Testis (tissue), 3 donors: Measurements from ENCODE around the gene MPC1. TPM values are rescaled to one million over a fixed set of nuclear protein-coding genes. Genes with fewer than 3 reads are reported as not detected.
"Not testable (repeated sequence)": the region's sequence is repeated elsewhere in the genome, so short reads cannot be mapped to it uniquely, and the experiment has no call there.

Experiments used
- DNase-seq: peaks from one replicate; pipeline ENCODE4 v3.0.0-alpha.2; 2019
- H3K27ac ChIP-seq, 2 donors: fragments of 200-600 bp; sonication (generic); one replicate each; pipeline ENCODE4 v1.5.1; 2019
- H3K27me3 ChIP-seq: fragments of 200-600 bp; sonication (generic); one replicate; pipeline ENCODE4 v1.5.1; 2019
- H3K36me3 ChIP-seq: fragments of 200-600 bp; sonication (generic); one replicate; pipeline ENCODE4 v1.5.1; 2017; ENCODE audit warnings: low read depth; ENCODE audit errors: missing control alignments
- H3K4me1 ChIP-seq: fragments of 200-600 bp; sonication (generic); one replicate; pipeline ENCODE4 v1.5.1; 2019
- H3K4me3 ChIP-seq, 2 donors: fragments of 200-600 bp; sonication (generic); one replicate each; pipeline ENCODE4 v1.5.1; 2017 to 2019
- H3K9me3 ChIP-seq: fragments of 200-600 bp; sonication (generic); one replicate; pipeline ENCODE4 v1.5.1; 2017
- CTCF ChIP-seq, 3 experiments: fragments of 450-650 bp in 2 of 3; fragments of 200-600 bp in 1 of 3; sonication (generic) in 1 of 3; IDR thresholded peaks; one replicate each; pipeline ENCODE4 v1.5.1; 2016 to 2019; ENCODE audit warnings: antibody characterized with exemption in 3 of 3, mild to moderate bottlenecking in 2 of 3, moderate library complexity in 1 of 3
- POLR2A ChIP-seq: fragments of 450-650 bp; IDR thresholded peaks from one replicate; pipeline ENCODE4 v1.6.1; 2017; ENCODE audit warnings: antibody characterized with exemption, mild to moderate bottlenecking, moderate library complexity
- WGBS, 2 donors: methylation state at CpG; one replicate each; pipeline ENCODE4 v1.1.5; 2018; 5-methylcytosine and 5-hydroxymethylcytosine counted together
- intact Hi-C: fragments of 100-400 bp; cut with DNase I; formaldehyde crosslinking; loops from one replicate; pipeline ENCODE4 v1.15.1; 2023; ENCODE audit warnings: low total_unique reads
- polyA plus RNA-seq: library from polyadenylated mRNA; stranded (reverse); fragments of 350-450 nt; fragmentation: Illumina TruSeq; extraction: RNeasy Lipid Tissue Mini Kit (QIAGEN cat#74804); gene quantifications from one replicate; pipeline ENCODE4 v1.2.3, GENCODE V29; 2014; ENCODE audit warnings: low read depth, low replicate concordance; ENCODE audit not compliant: insufficient read depth
- total RNA-seq, 2 donors: library from RNA; depleted of rRNA; stranded (reverse); fragments of >200 nt; gene quantifications; one replicate each; pipeline ENCODE4 v1.2.3, GENCODE V29; 2016

Gene MPC1
- total and polyA plus RNA-seq, 3 donors from 2014 or later: 22.5 to 54.2 (median 24.0) TPM

- no peak for DNase-seq
- TF ChIP-seq CTCF (IDR thresholded peaks at IDR 0.05) (no peak), POLR2A (no peak)
- Histone ChIP-seq H3K4me3 (no peak overlapping the region), H3K27ac (no peak overlapping the region), H3K9me3 (no peaks in the 10 kb centered on the region), H3K36me3 (no peaks in the 10 kb centered on the region), H3K4me1 (no peaks in the 10 kb centered on the region), H3K27me3 (no peaks in the 10 kb centered on the region)
- 97% methylated on average over 12 of the region's 12 CpGs; no CpG with 5 or more reads in 1 of the 2 donors for WGBS, 2 donors
- intact Hi-C loops: no loop called here
These were observed 23.5 kb upstream of the MPC1 start for GRCh38 chr6:166406197-166406596.

- H3K4me1 ChIP-seq: no peaks in the 10 kb centered on the region
- intact Hi-C loops: no loop called here
- no peak for DNase-seq
- H3K36me3 ChIP-seq: no peaks in the 10 kb centered on the region
- WGBS, 2 donors: 54 to 67% methylated on average over 5 to 7 of the region's 7 CpGs
- H3K27ac ChIP-seq: no peak overlapping the region
- no peaks in the 10 kb centered on the region for H3K9me3 ChIP-seq
- H3K4me3 ChIP-seq: no peak overlapping the region
- TF ChIP-seq CTCF (IDR thresholded peaks at IDR 0.05) (no peak), POLR2A (no peak)
- no peaks in the 10 kb centered on the region for H3K27me3 ChIP-seq
These were observed 22.6 kb upstream of the MPC1 start for GRCh38 chr6:166405386-166405785.

- Histone ChIP-seq H3K4me1 (no peaks in the 10 kb centered on the region), H3K9me3 (no peaks in the 10 kb centered on the region), H3K4me3 (no peak overlapping the region), H3K36me3 (no peaks in the 10 kb centered on the region), H3K27me3 (no peaks in the 10 kb centered on the region), H3K27ac (no peak overlapping the region)
- TF ChIP-seq POLR2A: no peak
- TF ChIP-seq CTCF (IDR thresholded peaks at IDR 0.05): no peak
- intact Hi-C loops: no loop called here
- WGBS, 2 donors: 60 to 62% methylated on average over 6 of the region's 6 CpGs
- no peak for DNase-seq
These were observed 20.0 kb upstream of the MPC1 start for GRCh38 chr6:166402582-166403277.

GRCh38 chr6:166400649-166401250, 18.0 kb upstream of the MPC1 start:
- intact Hi-C loops: not testable (repeated sequence)

More at GRCh38 chr6:166400649-166401250, 18.0 kb upstream of the MPC1 start:
- not testable (repeated sequence) for H3K4me1 ChIP-seq, H3K27ac ChIP-seq, H3K9me3 ChIP-seq, H3K36me3 ChIP-seq, H3K27me3 ChIP-seq, H3K4me3 ChIP-seq
- peak; percentile 35 to 66 (median 64) for TF ChIP-seq CTCF (IDR thresholded peaks at IDR 0.05)
- peak; percentile 83 for DNase-seq
- 40 to 50% methylated on average over 7 to 16 of the region's 16 CpGs for WGBS, 2 donors
